ENCODE data around the gene NKTR.

- TF ChIP-seq, protein P1, sequence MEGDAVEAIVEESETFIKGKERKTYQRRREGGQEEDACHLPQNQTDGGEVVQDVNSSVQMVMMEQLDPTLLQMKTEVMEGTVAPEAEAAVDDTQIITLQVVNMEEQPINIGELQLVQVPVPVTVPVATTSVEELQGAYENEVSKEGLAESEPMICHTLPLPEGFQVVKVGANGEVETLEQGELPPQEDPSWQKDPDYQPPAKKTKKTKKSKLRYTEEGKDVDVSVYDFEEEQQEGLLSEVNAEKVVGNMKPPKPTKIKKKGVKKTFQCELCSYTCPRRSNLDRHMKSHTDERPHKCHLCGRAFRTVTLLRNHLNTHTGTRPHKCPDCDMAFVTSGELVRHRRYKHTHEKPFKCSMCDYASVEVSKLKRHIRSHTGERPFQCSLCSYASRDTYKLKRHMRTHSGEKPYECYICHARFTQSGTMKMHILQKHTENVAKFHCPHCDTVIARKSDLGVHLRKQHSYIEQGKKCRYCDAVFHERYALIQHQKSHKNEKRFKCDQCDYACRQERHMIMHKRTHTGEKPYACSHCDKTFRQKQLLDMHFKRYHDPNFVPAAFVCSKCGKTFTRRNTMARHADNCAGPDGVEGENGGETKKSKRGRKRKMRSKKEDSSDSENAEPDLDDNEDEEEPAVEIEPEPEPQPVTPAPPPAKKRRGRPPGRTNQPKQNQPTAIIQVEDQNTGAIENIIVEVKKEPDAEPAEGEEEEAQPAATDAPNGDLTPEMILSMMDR (optimal IDR thresholded peaks at IDR 0.05 in 1 of 3, IDR thresholded peaks at IDR 0.05 in 1 of 3, conservative IDR thresholded peaks at IDR 0.05 in 1 of 3; ENCODE audit: extremely low read depth in 1 of 3, insufficient read depth in 2 of 3, low read length in 3 of 3): no peak
- TF ChIP-seq EZH2 (IDR thresholded peaks at IDR 0.05; ENCODE audit: low read length): no peak
Observed at GRCh38 chr3:42640129-42640528, 39.6 kb downstream of the NKTR start.

Data from keratinocyte (primary cell).